Sciatic nerve (tissue), 2 donors: Measurements from ENCODE around the gene SIRT4. TPM values are rescaled to one million over a fixed set of nuclear protein-coding genes. Genes with fewer than 3 reads are reported as not detected.

Source experiments
- ATAC-seq: fragments of 200-7000 bp; cut with Tn5 transposase; one replicate; pipeline ENCODE4 v1.9.1; 2020; ENCODE audit warnings: mild to moderate bottlenecking, moderate library complexity
- DNase-seq: peaks from one replicate; pipeline ENCODE4 v3.0.0-alpha.2; 2020; ENCODE audit warnings: low spot score
- intact Hi-C: fragments of 100-400 bp; cut with DNase I; formaldehyde crosslinking; loops from one replicate; pipeline ENCODE4 v1.14.2; 2022
- total RNA-seq: library from RNA; stranded (reverse); fragmentation: NEBNext Ultra II Directional; extraction: Animal tissue kit (Norgen Biotek cat#: 25700); gene quantifications from one replicate; pipeline ENCODE4 v1.2.1, GENCODE V29; 2021
- donor health status: DM: no; HTN: no; CAD: no.
- donor health status: DM: no; HTN: no; CAD: no.

SIRT4 gene
- total RNA-seq, 1 donor from 2014 or later, result 0.76 TPM

- ATAC-seq (no peak), DNase-seq (no peak)
- intact Hi-C loops, result loop anchor here (5.0 kb wide), 1 partner anchor 40 kb away; no protein-coding TSS in a partner anchor
These were observed 34.4 kb upstream of the SIRT4 start for GRCh38 chr12:120267736-120268135.

- intact Hi-C loops, result no loop called here
- no peak for ATAC-seq
These were observed 25.4 kb upstream of the SIRT4 start for GRCh38 chr12:120276734-120277133.

GRCh38 chr12:120278137-120279069, 23.7 kb upstream of the SIRT4 start:
- intact Hi-C loops, result no loop called here
- ATAC-seq, result no peak
- DNase-seq, result no peak

More at GRCh38 chr12:120276734-120277133, 25.4 kb upstream of the SIRT4 start:
- no peak for DNase-seq

GRCh38 chr12:120283318-120283717, 18.8 kb upstream of the SIRT4 start:
- intact Hi-C loops, result no loop called here
- no peak for DNase-seq
- no peak for ATAC-seq

- no peak for DNase-seq
- intact Hi-C loops, result no loop called here
- no peak for ATAC-seq
These were observed 17.7 kb upstream of the SIRT4 start for GRCh38 chr12:120284381-120284780.

- no peak for ATAC-seq
- no peak for DNase-seq
- intact Hi-C loops, result no loop called here
These were observed 15.2 kb upstream of the SIRT4 start for GRCh38 chr12:120286768-120287490.

- no peak for ATAC-seq
- DNase-seq, result no peak
- intact Hi-C loops, result no loop called here
These were observed 14.6 kb upstream of the SIRT4 start for GRCh38 chr12:120287491-120287890.

GRCh38 chr12:120290609-120291305, 11.4 kb upstream of the SIRT4 start:
- ATAC-seq, result peak; percentile 0
- intact Hi-C loops, result no loop called here
- no peak for DNase-seq

GRCh38 chr12:120292411-120292660, 9.8 kb upstream of the SIRT4 start:
- DNase-seq (no peak), ATAC-seq (no peak)
- intact Hi-C loops, result no loop called here

- intact Hi-C loops, result no loop called here
- peak; percentile 79 for DNase-seq
- peak; percentile 72 for ATAC-seq
These were observed 9.2 kb upstream of the SIRT4 start, which contains the start of gene RNU4-1 for GRCh38 chr12:120292661-120293531. RNU4-1 (minus strand) TSS chr12:120293237.

GRCh38 chr12:120314220-120314619, 12.1 kb downstream of the SIRT4 start:
- intact Hi-C loops, result no loop called here
- ATAC-seq (no peak), DNase-seq (no peak)

GRCh38 chr12:120316798-120317223, 14.7 kb downstream of the SIRT4 start:
- DNase-seq (no peak), ATAC-seq (no peak)
- intact Hi-C loops, result no loop called here

GRCh38 chr12:120317224-120318105, 15.3 kb downstream of the SIRT4 start:
- intact Hi-C loops, result no loop called here
- peak; percentile 100 for ATAC-seq
- DNase-seq, result peak; percentile 99

GRCh38 chr12:120321382-120322202, 19.5 kb downstream of the SIRT4 start:
- ATAC-seq, result no peak
- DNase-seq, result no peak
- intact Hi-C loops, result no loop called here

- intact Hi-C loops, result no loop called here
- no peak for DNase-seq
These were observed 21.7 kb downstream of the SIRT4 start for GRCh38 chr12:120323772-120324171.

GRCh38 chr12:120324841-120325417, 22.8 kb downstream of the SIRT4 start:
- no peak for ATAC-seq
- intact Hi-C loops, result no loop called here
- DNase-seq, result no peak

More at GRCh38 chr12:120323772-120324171, 21.7 kb downstream of the SIRT4 start:
- ATAC-seq, result no peak

GRCh38 chr12:120327593-120327992, 25.5 kb downstream of the SIRT4 start, which contains the start of gene PLA2G1B:
PLA2G1B (minus strand) TSS chr12:120327779; CDS start chr12:120327753, 26 bp downstream.
- DNase-seq (no peak), ATAC-seq (no peak)
- intact Hi-C loops, result no loop called here
